HEK293 (cell line): ENCODE measurements around the gene TTBK1.

Experiments
- ZBTB1 ChIP-seq: fragments of 450-650 bp; formaldehyde crosslinking; IDR thresholded peaks from 2 replicates; pipeline ENCODE4 v1.5.1; 2016; ENCODE audit warnings: missing biosample characterization, missing genetic modification characterization
- ZNF157 ChIP-seq: fragments of 450-650 bp; formaldehyde crosslinking; IDR thresholded peaks from 2 replicates; pipeline ENCODE4 v1.5.1; 2016; ENCODE audit warnings: missing biosample characterization, missing genetic modification characterization
- ZNF747 ChIP-seq: fragments of 450-650 bp; formaldehyde crosslinking; IDR thresholded peaks from 2 replicates; pipeline ENCODE4 v1.5.1; 2016; ENCODE audit warnings: missing biosample characterization, missing genetic modification characterization

DNA sequence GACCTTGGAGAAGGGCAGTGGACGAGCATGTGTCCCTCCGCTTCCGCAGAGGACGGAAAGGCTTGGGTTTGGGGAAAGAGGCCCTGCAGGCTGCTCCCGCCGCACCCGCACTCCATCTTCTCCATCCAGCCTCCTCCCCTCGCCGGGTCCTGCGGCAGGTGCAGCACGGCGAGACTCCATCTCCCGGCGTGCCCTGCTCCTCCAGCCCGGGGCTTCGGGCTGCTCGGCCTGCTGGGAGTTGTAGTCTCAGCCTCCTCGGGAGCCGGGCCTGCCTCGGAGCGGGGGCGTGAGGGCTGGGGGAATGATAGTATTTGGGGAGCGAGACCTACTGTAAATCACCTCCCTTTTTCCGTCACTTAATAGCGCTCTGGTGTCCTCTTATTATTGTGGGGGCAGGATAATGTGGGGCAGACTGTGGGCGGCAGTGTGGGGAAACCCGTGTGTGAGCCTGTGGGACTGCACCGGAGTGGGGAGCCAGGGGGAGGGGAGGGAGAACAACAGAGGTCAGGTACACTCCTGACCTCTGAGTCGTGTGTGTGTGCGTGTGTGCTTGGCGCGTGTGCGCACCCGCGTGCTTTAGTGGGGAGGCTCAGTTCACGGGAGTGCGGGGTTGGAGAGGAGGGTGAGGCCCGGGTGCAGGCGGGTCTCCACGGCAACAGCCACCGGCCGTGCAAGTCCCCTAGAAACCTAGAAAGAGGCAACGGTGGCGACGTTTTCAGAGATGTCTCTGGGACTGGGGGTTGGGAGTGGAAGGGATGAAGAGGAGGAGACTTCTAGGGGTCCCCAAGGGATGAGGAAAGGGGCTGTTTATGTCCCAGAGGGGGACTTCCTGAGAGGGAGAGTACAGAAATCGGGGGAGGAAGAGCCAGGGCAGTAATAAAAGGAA lies 4.1 kb downstream of the TTBK1 start:
- no peak for TF ChIP-seq ZNF747
- no peak for TF ChIP-seq ZNF157
- TF ChIP-seq ZBTB1 = no peak
